ENCODE measurements around the gene SZT2.

GRCh38 chr1:43352881-43353280 is 36.8 kb upstream of the SZT2 start:
- TF ChIP-seq CTCF (conservative IDR thresholded peaks at IDR 0.05; ENCODE audit: low read depth, low read length): no peak
- TF ChIP-seq, protein P1, sequence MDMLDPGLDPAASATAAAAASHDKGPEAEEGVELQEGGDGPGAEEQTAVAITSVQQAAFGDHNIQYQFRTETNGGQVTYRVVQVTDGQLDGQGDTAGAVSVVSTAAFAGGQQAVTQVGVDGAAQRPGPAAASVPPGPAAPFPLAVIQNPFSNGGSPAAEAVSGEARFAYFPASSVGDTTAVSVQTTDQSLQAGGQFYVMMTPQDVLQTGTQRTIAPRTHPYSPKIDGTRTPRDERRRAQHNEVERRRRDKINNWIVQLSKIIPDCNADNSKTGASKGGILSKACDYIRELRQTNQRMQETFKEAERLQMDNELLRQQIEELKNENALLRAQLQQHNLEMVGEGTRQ (IDR thresholded peaks at IDR 0.05; ENCODE audit: low read depth, low read length): no peak
- TF ChIP-seq SMC3 (IDR thresholded peaks at IDR 0.05; ENCODE audit: low read depth, low read length): no peak
